Globus pallidus (tissue), 1 donor: ENCODE data around the gene AS3MT.
A peak's percentile ranks its signal among the peaks of the same experiment; 100 is the strongest.

Experiments used
- DNase-seq: peaks from one replicate; pipeline ENCODE4 v3.0.0-alpha.2; 2015; ENCODE audit warnings: low spot score

Gene AS3MT

DNA sequence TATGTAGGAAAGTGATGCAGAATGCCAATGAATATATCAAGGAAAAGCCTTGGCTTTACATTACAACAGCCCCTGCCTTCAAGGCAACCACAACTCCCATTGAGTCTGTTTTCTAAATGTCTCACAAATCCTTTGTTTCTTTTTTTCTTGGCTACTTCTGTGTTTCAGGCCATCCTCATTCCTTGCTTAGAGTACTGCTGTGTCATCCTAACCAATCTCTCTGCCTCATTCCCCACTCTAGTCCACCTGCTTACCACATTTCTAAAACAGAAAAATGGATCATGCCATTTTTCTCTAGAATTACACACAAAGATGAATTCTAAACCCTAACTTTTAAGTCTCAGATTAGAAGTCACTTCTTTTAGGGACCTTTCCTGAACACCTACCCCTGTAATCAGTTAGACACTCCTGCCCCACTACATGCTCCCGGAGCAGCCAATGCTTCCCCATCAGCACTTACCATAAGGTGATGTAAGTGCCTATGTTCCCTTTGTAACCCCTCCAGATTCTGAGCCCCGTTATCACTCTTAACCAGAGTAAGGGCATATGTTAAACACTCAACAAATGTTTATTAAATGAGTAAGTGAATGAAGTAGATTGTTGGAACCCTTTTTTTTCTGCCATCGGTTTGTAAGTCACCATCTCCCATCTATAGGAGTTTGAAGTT, 12.4 kb upstream of the AS3MT start:
- no peak for DNase-seq

- no peak for DNase-seq
These were observed 9.4 kb upstream of the AS3MT start for GRCh38 chr10:102859911-102860310.

DNA sequence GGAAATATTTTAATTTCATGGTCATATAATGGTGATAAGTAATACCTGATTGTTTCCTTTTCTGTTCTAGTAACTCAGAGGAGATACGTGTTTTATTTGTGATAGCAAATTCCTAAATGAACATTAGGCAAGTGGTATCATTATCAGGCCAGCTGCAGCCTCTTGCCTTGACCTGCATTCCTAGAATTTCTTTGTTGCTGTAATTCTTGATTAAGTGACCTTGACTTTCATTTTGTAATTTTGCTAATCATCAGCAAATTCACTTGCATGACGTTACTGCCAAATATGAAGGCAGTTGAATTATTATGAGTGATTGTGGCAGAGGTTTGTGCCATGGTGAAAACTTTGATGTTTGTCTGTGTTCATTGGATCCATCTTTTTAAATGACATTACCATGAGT, 5.6 kb upstream of the AS3MT start:
- DNase-seq: no peak

- no peak for DNase-seq
These were observed 3.6 kb upstream of the AS3MT start for GRCh38 chr10:102865620-102866019.

DNA sequence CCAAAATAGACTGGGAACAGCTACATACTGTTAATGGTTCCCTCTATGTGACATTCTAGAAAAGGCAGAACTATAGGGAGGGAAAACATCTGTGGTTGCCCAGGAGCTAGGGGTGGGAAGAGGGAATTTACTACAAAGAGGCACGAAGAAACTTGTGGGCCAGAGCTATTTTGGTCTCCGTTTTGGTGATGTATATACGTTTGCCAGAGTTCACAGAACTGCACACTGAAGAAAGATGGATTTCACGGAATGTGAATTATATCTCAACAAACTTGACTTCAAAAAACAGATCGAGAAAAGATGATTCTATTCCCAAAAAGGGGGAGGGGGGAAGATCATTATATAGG, 386 bp upstream of the AS3MT start:
- DNase-seq: no peak

GRCh38 chr10:102870221-102870620, 951 bp downstream of the AS3MT start:
- no peak for DNase-seq

DNA sequence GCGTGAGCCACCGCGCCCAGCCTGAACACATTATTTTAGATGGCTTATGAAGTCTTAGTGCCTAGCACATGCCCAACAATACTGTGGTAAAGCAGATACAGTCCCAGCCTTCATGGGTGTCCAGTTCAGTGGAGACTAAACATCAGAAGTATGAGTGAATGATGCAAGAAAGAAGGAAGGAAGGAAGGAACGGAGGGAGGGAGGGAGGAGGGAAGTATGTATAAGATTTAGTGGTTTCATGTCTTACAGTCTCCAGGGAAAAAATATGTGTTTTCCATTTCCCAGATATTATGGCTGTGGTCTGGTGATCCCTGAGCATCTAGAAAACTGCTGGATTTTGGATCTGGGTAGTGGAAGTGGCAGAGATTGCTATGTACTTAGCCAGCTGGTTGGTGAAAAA, 2.9 kb downstream of the AS3MT start:
- DNase-seq: no peak

DNA sequence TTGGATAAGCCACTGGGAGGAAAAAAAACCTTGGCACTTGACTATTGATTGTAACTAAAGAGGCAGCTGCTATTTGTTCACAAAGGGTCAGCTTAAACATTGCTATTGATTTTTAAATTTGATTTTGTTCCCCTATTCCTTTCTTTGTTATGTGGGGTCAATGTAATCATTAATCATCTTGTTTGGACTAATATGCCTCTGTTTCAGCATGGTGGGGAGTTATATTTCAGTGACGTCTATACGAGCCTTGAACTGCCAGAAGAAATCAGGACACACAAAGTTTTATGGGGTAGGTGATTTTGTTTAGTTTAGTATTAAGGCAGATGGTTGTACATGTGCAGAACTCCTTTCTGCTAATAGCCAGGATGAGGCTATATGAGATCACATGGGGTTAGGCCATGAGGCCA, 7.5 kb downstream of the AS3MT start:
- no peak for DNase-seq

DNA sequence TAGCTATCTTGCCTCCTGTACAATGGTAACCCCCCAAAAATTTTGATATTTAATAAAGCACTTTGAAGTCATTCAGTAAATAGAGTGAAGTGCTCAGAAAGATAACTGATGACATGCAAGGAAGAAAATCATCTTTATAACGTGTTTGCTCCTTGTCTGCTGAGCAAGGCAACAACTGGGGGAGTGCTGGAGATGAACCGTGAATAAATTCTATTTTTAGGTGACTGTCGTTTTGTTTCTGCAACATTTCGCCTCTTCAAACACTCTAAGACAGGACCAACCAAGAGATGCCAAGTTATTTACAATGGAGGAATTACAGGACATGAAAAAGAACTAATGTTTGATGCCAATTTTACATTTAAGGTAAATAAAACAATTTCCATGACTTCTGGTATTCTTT, 9.4 kb downstream of the AS3MT start:
- no peak for DNase-seq

DNA sequence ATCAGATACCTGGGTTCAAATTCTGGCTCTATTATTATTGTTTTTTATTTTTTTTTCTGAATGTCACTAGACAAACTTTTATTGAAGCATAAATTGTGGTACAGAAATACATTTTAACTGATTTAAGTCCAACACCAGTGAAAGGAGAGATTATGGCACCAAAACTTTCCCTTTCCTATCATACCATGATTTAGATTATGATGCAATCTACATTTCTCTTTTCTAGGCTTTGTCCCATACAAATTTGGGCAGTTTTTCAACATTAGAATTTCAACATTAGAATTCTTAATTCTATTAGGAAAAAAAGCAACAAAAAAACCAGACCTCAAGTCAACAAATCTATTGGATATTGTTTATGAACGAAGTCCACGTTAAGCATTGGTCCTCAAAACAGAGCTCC, 11.0 kb downstream of the AS3MT start:
- DNase-seq: no peak

DNA sequence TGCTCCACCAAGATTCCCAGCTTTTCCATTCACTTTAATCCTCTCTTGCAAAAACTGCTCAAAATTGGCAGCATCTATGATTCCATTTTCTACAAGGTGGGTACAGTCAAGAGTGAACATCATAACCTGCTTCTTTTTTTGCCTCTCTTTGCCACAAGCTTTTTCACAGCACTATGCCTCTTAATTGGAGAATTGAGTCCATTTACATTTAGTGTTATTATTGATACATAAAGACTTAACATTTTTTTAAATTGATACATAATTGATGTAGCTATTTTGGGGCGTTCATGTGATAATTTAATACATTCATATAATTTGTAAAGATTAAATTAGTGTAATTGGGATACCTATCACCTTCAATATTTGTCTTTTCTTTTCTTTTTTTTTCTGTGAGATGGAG, 18.8 kb downstream of the AS3MT start:
- no peak for DNase-seq

DNA sequence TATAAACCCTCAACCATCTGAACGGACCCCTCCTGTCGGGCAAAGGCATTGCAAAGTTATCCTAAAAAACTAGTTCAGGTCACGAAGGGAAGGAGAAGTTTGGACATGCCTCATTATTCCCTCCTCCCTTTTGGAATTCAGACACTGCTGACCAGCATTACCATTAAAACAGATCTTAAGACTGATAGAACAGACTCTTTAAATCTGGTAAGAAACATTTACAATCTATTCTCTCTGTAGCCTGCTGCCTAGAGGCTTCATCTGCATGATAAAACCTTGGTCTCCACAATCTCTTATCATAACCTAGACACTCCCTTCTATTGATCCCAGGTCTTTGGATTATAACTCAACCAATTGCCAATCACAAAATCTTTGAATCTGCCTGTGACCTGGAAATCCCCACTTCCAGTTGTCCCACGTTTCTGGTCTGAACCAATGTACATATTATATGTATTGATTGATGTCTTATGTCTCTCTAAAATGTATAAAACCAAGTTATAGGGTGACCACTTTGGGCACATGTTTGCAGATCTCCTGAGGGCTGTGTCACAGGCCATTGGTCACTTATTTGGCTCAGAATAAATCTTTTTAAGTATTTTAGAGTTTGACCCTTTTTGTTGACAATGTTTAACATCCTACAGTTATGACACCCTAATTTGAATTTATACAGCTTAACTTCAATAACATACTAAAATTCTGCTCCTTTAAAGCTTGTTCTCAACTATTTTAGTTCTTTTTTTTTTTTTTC, 25.4 kb downstream of the AS3MT start:
- no peak for DNase-seq

GRCh38 chr10:102900006-102900405, 30.7 kb downstream of the AS3MT start:
- DNase-seq: no peak

- DNase-seq: no peak
These were observed 35.1 kb downstream of the AS3MT start for GRCh38 chr10:102904346-102904745.

DNA sequence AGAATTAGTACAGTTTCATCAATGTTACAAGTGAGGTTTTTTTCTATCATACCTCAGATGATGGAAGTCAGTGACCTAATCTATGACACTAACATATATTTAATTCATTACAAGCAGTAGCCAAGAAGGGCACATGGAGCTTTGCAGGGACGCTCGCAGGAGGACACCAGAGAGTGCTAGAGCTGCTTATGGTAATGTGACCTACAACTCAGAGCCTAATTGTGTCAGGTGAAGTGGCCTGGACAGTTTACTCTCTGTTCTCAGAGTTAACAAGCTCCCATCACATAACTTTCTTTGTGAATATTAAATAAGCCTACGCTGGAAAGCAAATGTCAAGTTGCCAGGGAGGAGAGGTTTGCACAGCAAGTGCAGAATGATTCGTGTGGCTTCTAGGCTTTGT, 37.2 kb downstream of the AS3MT start:
- DNase-seq: no peak

DNA sequence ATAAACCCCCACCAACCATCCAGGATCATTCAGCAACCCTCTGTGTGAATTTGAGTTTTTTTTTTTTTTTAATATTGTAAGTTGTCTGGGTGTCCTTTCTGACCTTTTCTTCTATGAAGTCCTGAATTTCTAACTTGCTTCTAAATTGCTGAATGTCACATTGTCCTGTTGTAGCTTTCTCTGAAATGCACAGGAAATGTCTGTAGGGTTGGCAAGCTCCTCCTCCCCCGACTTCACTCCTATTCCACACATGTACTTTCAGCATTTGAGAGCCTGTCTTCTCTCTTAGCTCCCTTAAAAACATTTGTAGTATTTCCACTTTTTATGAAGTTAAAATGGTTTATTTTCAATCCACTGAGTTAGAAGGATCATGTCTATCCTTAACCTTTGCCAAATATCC, 45.5 kb downstream of the AS3MT start:
- DNase-seq: no peak

DNA sequence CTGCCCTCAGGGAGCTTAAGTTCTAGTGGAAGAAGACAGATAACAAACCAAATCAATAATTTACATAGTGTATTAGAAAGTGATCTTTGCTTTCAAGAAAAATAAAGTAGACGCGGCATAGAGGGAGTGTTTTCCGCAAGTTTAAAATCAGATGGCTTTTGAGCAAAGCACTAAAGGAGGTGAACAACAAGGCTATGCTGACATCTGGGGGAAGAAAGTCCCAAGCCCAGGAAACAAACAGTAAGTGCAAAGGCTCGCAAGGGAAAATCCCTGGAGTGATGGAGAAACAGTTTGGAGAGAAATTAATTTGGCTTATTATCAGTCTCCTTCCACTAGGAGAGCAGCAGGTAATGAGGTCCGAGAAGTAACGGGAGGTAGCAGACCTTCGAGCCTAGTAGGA, 46.9 kb downstream of the AS3MT start:
- DNase-seq: no peak

GRCh38 chr10:102917314-102917961, 48.2 kb downstream of the AS3MT start:
- DNase-seq: peak; percentile 83

DNA sequence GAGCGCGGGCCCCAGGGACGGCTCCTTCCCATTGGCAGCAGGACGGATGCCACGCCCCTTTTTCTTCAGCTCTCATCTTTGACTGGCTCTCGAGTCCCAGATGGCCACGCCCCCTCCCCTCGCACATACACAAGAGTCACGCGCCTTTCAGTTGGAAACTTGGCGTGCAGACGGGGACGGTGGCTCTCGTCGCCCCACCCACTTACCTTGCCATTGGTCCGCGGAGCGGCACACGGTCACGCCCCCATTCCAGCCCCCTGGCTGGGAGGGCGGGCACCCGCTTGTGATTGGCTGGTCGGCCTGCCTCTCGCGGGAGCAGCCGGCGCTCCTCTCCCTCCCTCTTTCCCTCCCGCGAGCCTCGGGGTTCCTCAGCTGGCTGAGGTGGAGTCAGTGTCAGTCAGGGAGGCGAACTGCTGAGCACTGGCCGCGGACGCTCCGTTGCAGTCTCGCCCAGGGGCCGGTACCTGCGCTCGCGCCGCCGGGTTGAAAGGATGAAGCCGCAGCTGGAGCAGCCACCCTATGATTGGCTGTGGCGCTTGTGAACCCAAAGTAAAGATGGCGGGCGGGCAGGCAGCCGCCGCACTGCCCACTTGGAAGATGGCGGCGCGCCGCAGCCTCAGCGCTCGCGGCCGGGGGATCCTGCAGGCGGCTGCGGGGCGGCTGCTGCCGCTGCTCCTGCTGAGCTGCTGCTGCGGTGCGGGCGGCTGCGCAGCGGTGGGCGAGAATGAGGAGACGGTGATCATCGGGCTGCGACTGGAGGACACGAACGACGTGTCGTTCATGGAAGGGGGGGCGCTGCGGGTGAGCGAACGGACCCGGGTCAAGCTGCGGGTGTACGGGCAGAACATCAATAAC, 48.9 kb downstream of the AS3MT start, which contains the start of gene CNNM2:
Gene CNNM2 (plus strand): TSS at position 333 of the 855 bp plus-strand sequence. CDS start 187 bp downstream, at position 520.
- peak; percentile 100 for DNase-seq

- no peak for DNase-seq
These were observed 49.6 kb downstream of the AS3MT start for GRCh38 chr10:102918817-102919245.

GRCh38 chr10:102919246-102919959, 50.1 kb downstream of the AS3MT start:
- peak; percentile 5 for DNase-seq
